IMR-90 (cell line): Measurements from ENCODE around the gene PLEKHA4. TPM values are rescaled to one million over a fixed set of nuclear protein-coding genes. Genes with fewer than 3 reads are reported as not detected.

Source experiments
- ATAC-seq: fragments of 200-7000 bp; cut with Tn5 transposase; 2 replicates; pipeline ENCODE4 v1.9.1; 2020; ENCODE audit warnings: low read depth, mild to moderate bottlenecking, moderate library complexity
- BruUV-seq: library from RNA; stranded (reverse); fragments of 400-500 nt; replicated peaks from 2 replicates; lab custom pipeline; 2021; lab: Mats Ljungman, UMichigan
- CTCF ChIA-PET: fragments of 300-600 bp; formaldehyde crosslinking; extraction: SDS; loops from one replicate; lab custom pipeline; 2021; ENCODE audit warnings: antibody characterized with exemption; lab: Yijun Ruan, JAX
- POLR2A ChIA-PET: fragments of 300-600 bp; sonication (Branson Sonifier 250); formaldehyde crosslinking; loops from one replicate; lab custom pipeline; 2022; ENCODE audit warnings: antibody characterized with exemption; ENCODE audit not compliant: unreplicated experiment; lab: Charles Lee
- DNase-seq: peaks from one replicate; pipeline ENCODE4 v3.0.0; 2013
- H2AFZ ChIP-seq: replicated peaks from 2 replicates; pipeline ENCODE3; 2013; ENCODE audit warnings: low read length, mild to moderate bottlenecking; ENCODE audit not compliant: poor library complexity
- H2AK5ac ChIP-seq: 2 replicates; pipeline ENCODE4 v1.6.1; 2013; ENCODE audit warnings: low read depth, low read length, inconsistent platforms
- H2AK9ac ChIP-seq: replicated peaks from 2 replicates; pipeline ENCODE3; 2013; ENCODE audit warnings: mild to moderate bottlenecking, low read depth, low read length, moderate library complexity; ENCODE audit not compliant: poor library complexity
- H2BK120ac ChIP-seq: 2 replicates; pipeline ENCODE4 v1.6.1; 2013; ENCODE audit warnings: low read depth, low read length, inconsistent platforms
- H2BK15ac ChIP-seq: 3 replicates; pipeline ENCODE4 v1.6.1; 2013; ENCODE audit warnings: low read depth, low read length, inconsistent platforms
- H2BK20ac ChIP-seq: 2 replicates; pipeline ENCODE4 v1.6.1; 2013; ENCODE audit warnings: low read depth, mild to moderate bottlenecking, inconsistent platforms, low read length, moderate library complexity
- H2BK5ac ChIP-seq: 2 replicates; pipeline ENCODE4 v1.6.1; 2013; ENCODE audit warnings: mild to moderate bottlenecking, low read depth, low read length, inconsistent platforms; ENCODE audit not compliant: poor library complexity, severe bottlenecking
- H3K14ac ChIP-seq: replicated peaks from 2 replicates; pipeline ENCODE4 v1.6.1; 2013; ENCODE audit warnings: low read depth, low read length, inconsistent platforms
- H3K18ac ChIP-seq: 2 replicates; pipeline ENCODE4 v1.6.1; 2013; ENCODE audit warnings: low read depth, low read length, control low read depth
- H3K23ac ChIP-seq: 2 replicates; pipeline ENCODE4 v1.6.1; 2013; ENCODE audit warnings: low read depth, low read length, inconsistent platforms
- H3K27ac ChIP-seq: 2 replicates; pipeline ENCODE4 v1.5.1; 2013; ENCODE audit warnings: mild to moderate bottlenecking, control low read depth, low read length; ENCODE audit not compliant: insufficient read depth
- H3K27me3 ChIP-seq: 2 replicates; pipeline ENCODE4 v1.6.1; 2013; ENCODE audit warnings: low read length; ENCODE audit not compliant: control insufficient read depth, insufficient read depth
- H3K36me3 ChIP-seq: 2 replicates; pipeline ENCODE4 v1.6.1; 2013; ENCODE audit warnings: low read length, mixed read lengths; ENCODE audit not compliant: control insufficient read depth, insufficient read depth
- H3K4ac ChIP-seq: 2 replicates; pipeline ENCODE4 v1.6.1; 2013; ENCODE audit warnings: low read depth, low read length, inconsistent platforms
- H3K4me1 ChIP-seq: 2 replicates; pipeline ENCODE4 v1.6.1; 2013; ENCODE audit warnings: low read length, mixed read lengths; ENCODE audit not compliant: control insufficient read depth, insufficient read depth
- H3K4me2 ChIP-seq: 2 replicates; pipeline ENCODE4 v1.6.1; 2013; ENCODE audit warnings: low read depth, mild to moderate bottlenecking, control low read depth, low read length, moderate library complexity
- H3K4me3 ChIP-seq: 2 replicates; pipeline ENCODE4 v1.5.1; 2013; ENCODE audit warnings: low read depth, mild to moderate bottlenecking, control low read depth, low read length, moderate library complexity; ENCODE audit not compliant: insufficient read depth
- H3K56ac ChIP-seq: 2 replicates; pipeline ENCODE4 v1.6.1; 2013; ENCODE audit warnings: low read length, inconsistent platforms; ENCODE audit not compliant: insufficient read depth; ENCODE audit errors: extremely low read depth
- H3K79me1 ChIP-seq, 2 experiments: 2 replicates each; pipeline ENCODE4 v1.6.1; 2013; ENCODE audit warnings: low read length in 2 of 2, inconsistent platforms in 1 of 2, low read depth in 1 of 2
- H3K9ac ChIP-seq: 2 replicates; pipeline ENCODE4 v1.6.1; 2013; ENCODE audit warnings: low read depth, low read length, control low read depth
- H3K9me1 ChIP-seq: 2 replicates; pipeline ENCODE4 v1.6.1; 2013; ENCODE audit warnings: low read length, inconsistent platforms; ENCODE audit not compliant: insufficient read depth
- H3K9me3 ChIP-seq: 2 replicates; pipeline ENCODE4 v1.6.1; 2013; ENCODE audit warnings: low read length; ENCODE audit not compliant: control insufficient read depth, insufficient read depth
- H4K20me1 ChIP-seq: 2 replicates; pipeline ENCODE4 v1.6.1; 2013; ENCODE audit warnings: low read length, inconsistent platforms; ENCODE audit not compliant: insufficient read depth
- H4K5ac ChIP-seq: 2 replicates; pipeline ENCODE4 v1.6.1; 2013; ENCODE audit warnings: mild to moderate bottlenecking, low read depth, low read length, control low read depth
- H4K8ac ChIP-seq, 2 experiments: 2 replicates each; pipeline ENCODE4 v1.6.1; 2013; ENCODE audit warnings: low read depth in 2 of 2, low read length in 2 of 2, control low read depth in 1 of 2, inconsistent platforms in 1 of 2
- H4K91ac ChIP-seq: 2 replicates; pipeline ENCODE4 v1.6.1; 2013; ENCODE audit warnings: low read depth, low read length, inconsistent platforms; ENCODE audit not compliant: insufficient read depth
- FOS ChIP-seq: fragments of 150-350 bp; IDR thresholded peaks from 2 replicates; pipeline ENCODE4 v1.6.1; 2016; ENCODE audit warnings: low read depth, low read length
- MAFK ChIP-seq: IDR thresholded peaks from 2 replicates; pipeline ENCODE4 v1.6.1; 2012; ENCODE audit warnings: low read depth, low read length, improper control_type of control experiment
- WGBS, 2 experiments: methylation state at CpG; one replicate each; pipeline versions ENCODE4 v1.1.5 to v1.1.7; 2013; ENCODE audit warnings: missing lambda C conversion rate in 2 of 2; ENCODE audit not compliant: insufficient read length in 1 of 2; ENCODE audit errors: extremely low coverage in 2 of 2; 5-methylcytosine and 5-hydroxymethylcytosine counted together
- dilution Hi-C: fragments of 300-500 bp; cut with HindIII; formaldehyde crosslinking; loops from one replicate; pipeline ENCODE4 v1.14.3; 2018; ENCODE audit warnings: low sequenced_read_pairs; ENCODE audit not compliant: unreplicated experiment
- in situ Hi-C: fragments of 300-500 bp; cut with MboI; formaldehyde crosslinking; loops from 3 replicates; pipeline ENCODE4 v1.14.3; 2019; ENCODE audit warnings: low sequenced_read_pairs, inconsistent platforms, mixed read lengths
- intact Hi-C: fragments of 100-400 bp; cut with micrococcal nuclease; formaldehyde crosslinking; loops from 2 replicates; pipeline ENCODE4 v1.10.0; 2022
- polyA plus RNA-seq, 3 experiments: library from polyadenylated mRNA; depleted of rRNA; stranded (reverse); fragments of >200 nt; gene quantifications; 2 replicates each; pipeline ENCODE4 v1.2.3, GENCODE V29; 2012; ENCODE audit warnings: low replicate concordance in 1 of 3
- total RNA-seq: library from RNA; depleted of rRNA; stranded (reverse); fragments of >200 nt; gene quantifications from 2 replicates; pipeline ENCODE4 v1.2.3, GENCODE V29; 2012

PLEKHA4 gene
- total and polyA plus RNA-seq, 2 of the 4 experiments (the other 2 are of a cell fraction) = 4.5 to 14.4 TPM

DNA sequence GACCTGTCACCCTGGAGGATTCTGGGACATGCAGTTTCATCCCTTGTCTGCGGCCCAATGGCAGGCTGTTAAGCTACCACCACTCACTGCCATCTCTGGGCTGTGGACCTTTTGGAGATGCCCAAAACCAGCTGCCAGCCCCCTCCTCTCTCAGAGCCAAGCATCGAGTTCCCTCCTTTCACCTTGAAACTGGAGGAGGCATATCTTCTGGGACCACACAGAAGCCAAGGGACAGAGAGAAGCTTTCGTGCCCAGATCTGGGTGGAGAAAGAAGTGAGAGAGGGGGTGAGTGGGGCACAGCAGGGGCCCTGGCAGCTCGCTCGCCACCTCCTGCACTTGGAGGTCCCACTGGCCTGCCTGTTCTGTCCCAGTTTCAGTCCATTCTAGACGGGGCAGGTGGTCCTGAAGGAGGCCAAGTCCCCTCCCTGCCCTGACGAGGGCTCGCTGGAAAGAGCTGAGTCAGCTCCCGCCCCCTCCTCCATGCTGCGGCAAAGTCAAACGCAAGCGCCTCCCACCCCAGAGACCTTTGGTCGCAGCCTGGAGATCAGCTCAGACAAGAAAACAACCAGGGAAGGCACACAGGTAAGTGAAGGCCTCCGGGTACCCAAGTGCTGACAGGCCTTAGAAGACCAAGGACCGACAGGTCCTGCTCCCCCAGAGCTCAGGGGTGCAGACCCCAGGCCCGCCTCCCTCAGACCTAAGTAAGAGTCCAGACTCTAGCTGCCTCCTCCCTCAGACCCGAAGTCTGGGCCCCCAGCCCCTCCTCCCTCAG lies 61.4 kb downstream of the PLEKHA4 start:
- intact Hi-C loops = no loop called here
- Histone ChIP-seq H2AFZ (no peak overlapping the region), H3K4me2 (no peak overlapping the region), H2AK5ac (no peak overlapping the region), H3K9me3 (no peaks in the 10 kb centered on the region), H2BK120ac (no peak overlapping the region), H3K4ac (no peak overlapping the region), H3K36me3 (no peaks in the 10 kb centered on the region; the same call in 1 of the 2 replicates), H3K9me1 (no peaks in the 10 kb centered on the region; the same call in none of the 2 replicates), H4K91ac (no peak overlapping the region), H2BK5ac (no peak overlapping the region), H3K27me3 (no peaks in the 10 kb centered on the region), H3K4me3 (no peak overlapping the region), H4K5ac (no peak overlapping the region), H3K4me1 (peaks cover 5% of the 10 kb centered on the region; the same call in 1 of the 2 replicates), H2BK15ac (no peak overlapping the region), H2AK9ac (no peak overlapping the region), H3K56ac (no peak overlapping the region), H3K27ac (no peak overlapping the region), H3K18ac (no peak overlapping the region), H4K8ac (no peak overlapping the region), H3K23ac (no peak overlapping the region), H3K9ac (no peak overlapping the region), H3K14ac (no peak overlapping the region), H4K20me1 (peaks cover 6% of the 10 kb centered on the region; the same call in 1 of the 2 replicates), H2BK20ac (no peak overlapping the region), H3K79me1 (peaks cover 0 to 18% of the 10 kb centered on the region in 2 experiments; a peak in 1 of 4 replicates)
- in situ Hi-C loops = no loop called here
- peak; percentile 44 for TF ChIP-seq MAFK
- no peak for TF ChIP-seq FOS
- DNase-seq = peak; percentile 39
- ATAC-seq = peak; percentile 54
- CTCF ChIA-PET = no interaction called here
- POLR2A ChIA-PET = no interaction called here
- WGBS, 2 experiments = 58% methylated on average over 7 of the region's 17 CpGs; no CpG with 5 or more reads in 1 of the 2 experiments
- dilution Hi-C loops = loop anchor here (10.0 kb wide), 1 partner anchor 48 kb away; no protein-coding TSS in a partner anchor
- no TSS peak for BruUV-seq
